HEK293 (cell line): ENCODE data around the gene CAV1.

Experiments used
- IKZF3 ChIP-seq: fragments of 450-650 bp; IDR thresholded peaks from 2 replicates; pipeline ENCODE4 v1.5.0; 2018; ENCODE audit warnings: missing biosample characterization, mild to moderate bottlenecking, missing genetic modification characterization, moderate library complexity
- INSM2 ChIP-seq: fragments of 450-650 bp; formaldehyde crosslinking; IDR thresholded peaks from 2 replicates; pipeline ENCODE4 v1.5.1; 2016; ENCODE audit warnings: missing biosample characterization, missing genetic modification characterization
- KLF17 ChIP-seq: fragments of 450-650 bp; formaldehyde crosslinking; IDR thresholded peaks from 2 replicates; pipeline ENCODE4 v1.5.1; 2016; ENCODE audit warnings: missing biosample characterization, missing genetic modification characterization
- KLF9 ChIP-seq: fragments of 450-650 bp; formaldehyde crosslinking; IDR thresholded peaks from 2 replicates; pipeline ENCODE4 v1.5.1; 2016; ENCODE audit warnings: missing biosample characterization, missing genetic modification characterization, low read depth
- MEIS1 ChIP-seq: sonication (generic); formaldehyde crosslinking; IDR thresholded peaks from 2 replicates; pipeline ENCODE4 v1.8.1; 2022; ENCODE audit warnings: missing genetic modification reagents, mild to moderate bottlenecking, borderline replicate concordance
- RBAK ChIP-seq: fragments of 450-650 bp; formaldehyde crosslinking; IDR thresholded peaks from 2 replicates; pipeline ENCODE4 v1.5.1; 2016; ENCODE audit warnings: missing biosample characterization, missing genetic modification characterization
- SCRT1 ChIP-seq: fragments of 450-650 bp; formaldehyde crosslinking; IDR thresholded peaks from 2 replicates; pipeline ENCODE4 v1.5.1; 2016; ENCODE audit warnings: missing biosample characterization, missing genetic modification characterization, borderline replicate concordance
- ZBTB48 ChIP-seq: fragments of 450-650 bp; formaldehyde crosslinking; IDR thresholded peaks from 2 replicates; pipeline ENCODE4 v1.5.1; 2016; ENCODE audit warnings: missing biosample characterization, missing genetic modification characterization
- ZBTB7A ChIP-seq: fragments of 450-650 bp; formaldehyde crosslinking; IDR thresholded peaks from 2 replicates; pipeline ENCODE4 v1.5.1; 2016; ENCODE audit warnings: low read depth, missing biosample characterization, missing genetic modification characterization
- ZFP69B ChIP-seq: fragments of 450-650 bp; formaldehyde crosslinking; IDR thresholded peaks from 2 replicates; pipeline ENCODE4 v1.5.1; 2016; ENCODE audit warnings: missing biosample characterization, missing genetic modification characterization
- ZNF140 ChIP-seq: fragments of 450-650 bp; formaldehyde crosslinking; IDR thresholded peaks from 2 replicates; pipeline ENCODE4 v1.5.1; 2016; ENCODE audit warnings: missing biosample characterization, missing genetic modification characterization
- ZNF155 ChIP-seq: fragments of 450-650 bp; formaldehyde crosslinking; IDR thresholded peaks from 2 replicates; pipeline ENCODE4 v1.5.1; 2016; ENCODE audit warnings: missing biosample characterization, missing genetic modification characterization
- ZNF16 ChIP-seq: fragments of 450-650 bp; formaldehyde crosslinking; IDR thresholded peaks from 2 replicates; pipeline ENCODE4 v1.5.1; 2016; ENCODE audit warnings: low read depth, missing biosample characterization, missing genetic modification characterization
- ZNF221 ChIP-seq: fragments of 450-650 bp; formaldehyde crosslinking; IDR thresholded peaks from 2 replicates; pipeline ENCODE4 v1.5.1; 2017; ENCODE audit warnings: missing biosample characterization, missing genetic modification characterization, borderline replicate concordance
- ZNF292 ChIP-seq: fragments of 450-650 bp; formaldehyde crosslinking; IDR thresholded peaks from 2 replicates; pipeline ENCODE4 v1.5.1; 2016; ENCODE audit warnings: low read depth, missing biosample characterization, missing genetic modification characterization, borderline replicate concordance
- ZNF335 ChIP-seq: fragments of 450-650 bp; formaldehyde crosslinking; conservative IDR thresholded peaks from 2 replicates; pipeline ENCODE4 v1.5.1; 2016; ENCODE audit warnings: missing biosample characterization, missing genetic modification characterization
- ZNF341 ChIP-seq: fragments of 450-650 bp; formaldehyde crosslinking; IDR thresholded peaks from 2 replicates; pipeline ENCODE4; 2016; ENCODE audit warnings: low read depth, missing biosample characterization, missing genetic modification characterization
- ZNF37A ChIP-seq: fragments of 450-650 bp; IDR thresholded peaks from 2 replicates; pipeline ENCODE4 v1.5.1; 2018; ENCODE audit warnings: missing biosample characterization, missing genetic modification characterization
- ZNF391 ChIP-seq: fragments of 450-650 bp; formaldehyde crosslinking; IDR thresholded peaks from 2 replicates; pipeline ENCODE4 v1.5.1; 2016; ENCODE audit warnings: low read depth, missing biosample characterization, missing genetic modification characterization, borderline replicate concordance
- ZNF449 ChIP-seq: fragments of 450-650 bp; formaldehyde crosslinking; IDR thresholded peaks from 2 replicates; pipeline ENCODE4 v1.5.1; 2017; ENCODE audit warnings: missing biosample characterization, mild to moderate bottlenecking, missing genetic modification characterization, moderate library complexity
- ZNF473 ChIP-seq: fragments of 450-650 bp; formaldehyde crosslinking; IDR thresholded peaks from 2 replicates; pipeline ENCODE4 v1.5.1; 2017; ENCODE audit warnings: missing biosample characterization, missing genetic modification characterization
- ZNF501 ChIP-seq: fragments of 450-650 bp; formaldehyde crosslinking; IDR thresholded peaks from 2 replicates; pipeline ENCODE4 v1.5.1; 2016; ENCODE audit warnings: missing biosample characterization, missing genetic modification characterization
- ZNF548 ChIP-seq: fragments of 450-650 bp; formaldehyde crosslinking; IDR thresholded peaks from 2 replicates; pipeline ENCODE4 v1.5.1; 2016; ENCODE audit warnings: missing biosample characterization, missing genetic modification characterization
- ZNF549 ChIP-seq: fragments of 450-650 bp; IDR thresholded peaks from 2 replicates; pipeline ENCODE4 v1.5.1; 2018; ENCODE audit warnings: missing biosample characterization, missing genetic modification characterization, mild to moderate bottlenecking, inconsistent platforms, moderate library complexity
- ZNF558 ChIP-seq: fragments of 450-650 bp; formaldehyde crosslinking; IDR thresholded peaks from 2 replicates; pipeline ENCODE4 v1.5.1; 2016; ENCODE audit warnings: missing biosample characterization, missing genetic modification characterization
- ZNF585B ChIP-seq: fragments of 450-650 bp; formaldehyde crosslinking; IDR thresholded peaks from 2 replicates; pipeline ENCODE4 v1.5.1; 2016; ENCODE audit warnings: missing biosample characterization, missing genetic modification characterization
- ZNF596 ChIP-seq: fragments of 450-650 bp; IDR thresholded peaks from 2 replicates; pipeline ENCODE4 v1.5.0; 2018; ENCODE audit warnings: missing biosample characterization, mild to moderate bottlenecking, missing genetic modification characterization, moderate library complexity
- ZNF623 ChIP-seq: fragments of 450-650 bp; formaldehyde crosslinking; IDR thresholded peaks from 2 replicates; pipeline ENCODE4 v1.5.1; 2016; ENCODE audit warnings: missing biosample characterization, missing genetic modification characterization
- ZNF624 ChIP-seq: fragments of 450-650 bp; formaldehyde crosslinking; IDR thresholded peaks from 2 replicates; pipeline ENCODE4 v1.5.1; 2017; ENCODE audit warnings: missing biosample characterization, missing genetic modification characterization
- ZNF626 ChIP-seq: fragments of 450-650 bp; sonication (Bioruptor Pico); formaldehyde crosslinking; IDR thresholded peaks from 2 replicates; pipeline ENCODE4 v1.5.1; 2018; ENCODE audit warnings: missing biosample characterization, missing genetic modification characterization, inconsistent platforms
- ZNF76 ChIP-seq: fragments of 450-650 bp; formaldehyde crosslinking; IDR thresholded peaks from 2 replicates; pipeline ENCODE4; 2016; ENCODE audit warnings: low read depth, missing biosample characterization, missing genetic modification characterization, borderline replicate concordance
- ZNF837 ChIP-seq: fragments of 450-650 bp; formaldehyde crosslinking; IDR thresholded peaks from 2 replicates; pipeline ENCODE4 v1.5.1; 2016; ENCODE audit warnings: missing biosample characterization, missing genetic modification characterization
- ZSCAN23 ChIP-seq: fragments of 450-650 bp; formaldehyde crosslinking; IDR thresholded peaks from 2 replicates; pipeline ENCODE4 v1.5.1; 2016; ENCODE audit warnings: missing biosample characterization, missing genetic modification characterization
- TF ChIP-seq, protein P1 (sequence below): sonication (generic); formaldehyde crosslinking; IDR thresholded peaks from 2 replicates; pipeline ENCODE4 v1.8.1; 2022; ENCODE audit warnings: mild to moderate bottlenecking, moderate library complexity, missing genetic modification reagents
- TF ChIP-seq, protein P2 (sequence below): fragments of 450-650 bp; formaldehyde crosslinking; IDR thresholded peaks from 2 replicates; pipeline ENCODE4 v1.5.1; 2016; ENCODE audit warnings: missing biosample characterization, missing genetic modification characterization

The CAV1 gene

DNA sequence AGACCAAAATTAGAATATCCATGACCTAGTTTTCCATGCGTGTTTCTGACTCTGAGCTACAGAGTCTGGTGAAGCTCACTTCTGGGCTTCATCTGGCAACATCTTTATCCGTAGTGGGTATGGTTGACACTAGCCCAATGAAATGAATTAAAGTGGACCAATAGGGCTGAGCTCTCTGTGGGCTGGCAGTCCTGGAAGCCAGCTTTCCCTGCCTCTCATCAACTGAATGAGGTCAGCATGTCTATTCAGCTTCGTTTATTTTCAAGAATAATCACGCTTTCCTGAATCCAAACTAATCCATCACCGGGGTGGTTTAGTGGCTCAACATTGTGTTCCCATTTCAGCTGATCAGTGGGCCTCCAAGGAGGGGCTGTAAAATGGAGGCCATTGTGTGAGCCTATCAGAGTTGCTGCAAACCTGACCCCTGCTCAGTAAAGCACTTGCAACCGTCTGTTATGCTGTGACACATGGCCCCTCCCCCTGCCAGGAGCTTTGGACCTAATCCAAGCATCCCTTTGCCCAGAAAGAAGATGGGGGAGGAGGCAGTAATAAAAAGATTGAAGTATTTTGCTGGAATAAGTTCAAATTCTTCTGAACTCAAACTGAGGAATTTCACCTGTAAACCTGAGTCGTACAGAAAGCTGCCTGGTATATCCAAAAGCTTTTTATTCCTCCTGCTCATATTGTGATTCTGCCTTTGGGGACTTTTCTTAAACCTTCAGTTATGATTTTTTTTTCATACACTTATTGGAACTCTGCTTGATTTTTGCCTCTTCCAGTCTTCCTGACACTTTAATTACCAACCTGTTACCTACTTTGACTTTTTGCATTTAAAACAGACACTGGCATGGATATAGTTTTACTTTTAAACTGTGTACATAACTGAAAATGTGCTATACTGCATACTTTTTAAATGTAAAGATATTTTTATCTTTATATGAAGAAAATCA lies 35.5 kb downstream of the CAV1 start (continued):
- TF ChIP-seq ZNF623 (no peak), ZNF335 (tag by site-specific recombination) (peak; percentile 65), IKZF3 (no peak), ZNF596 (tag by site-specific recombination) (no peak), ZNF155 (tag by site-specific recombination) (no peak), ZNF624 (tag by site-specific recombination) (no peak), ZNF585B (tag by site-specific recombination) (no peak), RBAK (tag by site-specific recombination) (no peak), ZBTB48 (tag by site-specific recombination) (no peak), ZNF140 (tag by site-specific recombination) (no peak), ZNF391 (no peak), ZNF341 (tag by site-specific recombination) (no peak), MEIS1 (CRISPR knock-in tag) (no peak), KLF9 (no peak), ZNF501 (tag by site-specific recombination) (peak; percentile 67; the same call in 1 of the 2 replicates), ZFP69B (tag by site-specific recombination) (no peak), ZNF221 (tag by site-specific recombination) (no peak), ZSCAN23 (no peak), ZNF548 (no peak), ZNF76 (tag by site-specific recombination) (no peak), ZNF473 (tag by site-specific recombination) (no peak), ZNF449 (no peak), ZNF837 (no peak), ZNF626 (tag by site-specific recombination) (no peak), ZNF16 (tag by site-specific recombination) (no peak), ZNF549 (tag by site-specific recombination) (no peak), ZNF37A (no peak), INSM2 (no peak), SCRT1 (tag by site-specific recombination) (peak; percentile 67; the same call in 1 of the 2 replicates), ZNF292 (tag by site-specific recombination) (no peak), KLF17 (tag by site-specific recombination) (no peak), ZNF558 (tag by site-specific recombination) (no peak), ZBTB7A (tag by site-specific recombination) (no peak)
- TF ChIP-seq, protein P1, sequence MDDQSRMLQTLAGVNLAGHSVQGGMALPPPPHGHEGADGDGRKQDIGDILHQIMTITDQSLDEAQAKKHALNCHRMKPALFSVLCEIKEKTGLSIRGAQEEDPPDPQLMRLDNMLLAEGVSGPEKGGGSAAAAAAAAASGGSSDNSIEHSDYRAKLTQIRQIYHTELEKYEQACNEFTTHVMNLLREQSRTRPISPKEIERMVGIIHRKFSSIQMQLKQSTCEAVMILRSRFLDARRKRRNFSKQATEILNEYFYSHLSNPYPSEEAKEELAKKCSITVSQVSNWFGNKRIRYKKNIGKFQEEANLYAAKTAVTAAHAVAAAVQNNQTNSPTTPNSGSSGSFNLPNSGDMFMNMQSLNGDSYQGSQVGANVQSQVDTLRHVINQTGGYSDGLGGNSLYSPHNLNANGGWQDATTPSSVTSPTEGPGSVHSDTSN (CRISPR knock-in tag) = no peak
- TF ChIP-seq, protein P2, sequence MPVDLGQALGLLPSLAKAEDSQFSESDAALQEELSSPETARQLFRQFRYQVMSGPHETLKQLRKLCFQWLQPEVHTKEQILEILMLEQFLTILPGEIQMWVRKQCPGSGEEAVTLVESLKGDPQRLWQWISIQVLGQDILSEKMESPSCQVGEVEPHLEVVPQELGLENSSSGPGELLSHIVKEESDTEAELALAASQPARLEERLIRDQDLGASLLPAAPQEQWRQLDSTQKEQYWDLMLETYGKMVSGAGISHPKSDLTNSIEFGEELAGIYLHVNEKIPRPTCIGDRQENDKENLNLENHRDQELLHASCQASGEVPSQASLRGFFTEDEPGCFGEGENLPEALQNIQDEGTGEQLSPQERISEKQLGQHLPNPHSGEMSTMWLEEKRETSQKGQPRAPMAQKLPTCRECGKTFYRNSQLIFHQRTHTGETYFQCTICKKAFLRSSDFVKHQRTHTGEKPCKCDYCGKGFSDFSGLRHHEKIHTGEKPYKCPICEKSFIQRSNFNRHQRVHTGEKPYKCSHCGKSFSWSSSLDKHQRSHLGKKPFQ (tag by site-specific recombination) = no peak
